ENCODE measurements around the gene MYOD1.

MYOD1 gene

GRCh38 chr11:17703951-17704350, 15.4 kb upstream of the MYOD1 start:
- DNase-seq, result no peak

- DNase-seq, result no peak
These were observed 11.5 kb upstream of the MYOD1 start for GRCh38 chr11:17707830-17708229.

GRCh38 chr11:17711836-17712235, 7.5 kb upstream of the MYOD1 start:
- no peak for DNase-seq

GRCh38 chr11:17713851-17714250, 5.5 kb upstream of the MYOD1 start:
- DNase-seq, result no peak

- no peak for DNase-seq
These were observed 5.0 kb upstream of the MYOD1 start for GRCh38 chr11:17714356-17714854.

GRCh38 chr11:17714870-17715269, 4.5 kb upstream of the MYOD1 start:
- no peak for DNase-seq

GRCh38 chr11:17716807-17717206, 2.6 kb upstream of the MYOD1 start:
- DNase-seq, result no peak

GRCh38 chr11:17718015-17718414, 1.4 kb upstream of the MYOD1 start:
- DNase-seq, result no peak

- DNase-seq, result no peak
These were observed 835 bp upstream of the MYOD1 start for GRCh38 chr11:17718510-17718962.

GRCh38 chr11:17719938-17720795, 796 bp downstream of the MYOD1 start:
- no peak for DNase-seq

- DNase-seq, result no peak
These were observed 1.4 kb downstream of the MYOD1 start for GRCh38 chr11:17720796-17721171.

- DNase-seq, result no peak
These were observed 2.0 kb downstream of the MYOD1 start for GRCh38 chr11:17721242-17721999.

GRCh38 chr11:17722000-17722643, 2.8 kb downstream of the MYOD1 start:
- DNase-seq, result no peak

- no peak for DNase-seq
These were observed 4.9 kb downstream of the MYOD1 start for GRCh38 chr11:17724020-17724908.

GRCh38 chr11:17725174-17725573, 5.8 kb downstream of the MYOD1 start:
- DNase-seq, result no peak

- no peak for DNase-seq
These were observed 10.8 kb downstream of the MYOD1 start for GRCh38 chr11:17730137-17730536.

- peak; percentile 36 for DNase-seq
These were observed 11.5 kb downstream of the MYOD1 start for GRCh38 chr11:17730608-17731462.

- DNase-seq, result no peak
These were observed 13.9 kb downstream of the MYOD1 start for GRCh38 chr11:17733261-17733660.

GRCh38 chr11:17734418-17734911, 15.1 kb downstream of the MYOD1 start, which contains the start of gene KCNC1:
Gene KCNC1 (plus strand): TSS chr11:17734781. CDS start chr11:17736003, 1,222 bp downstream.
- DNase-seq, result no peak

GRCh38 chr11:17734986-17735817, 15.8 kb downstream of the MYOD1 start:
- no peak for DNase-seq
